CD4-positive, alpha-beta T cell treated with Interleukin-21 for 1 hour (primary cell): Measurements from ENCODE around the gene MS4A14.
"Not testable (repeated sequence)": the region's sequence is repeated elsewhere in the genome, so short reads cannot be mapped to it uniquely, and the experiment has no call there.

Source experiments
- DNase-seq: peaks from one replicate; pipeline ENCODE4 v3.0.0-alpha.2; 2020

Gene MS4A14

GRCh38 chr11:60396382-60396781 lies at the start of gene MS4A14:
MS4A14 (plus strand) TSS chr11:60396459; CDS start chr11:60396579, 120 bp downstream.
- DNase-seq = no peak

- no peak for DNase-seq
These were observed 49.0 kb upstream of the MS4A14 start for GRCh38 chr11:60347084-60347797.

- no peak for DNase-seq
These were observed 48.1 kb upstream of the MS4A14 start for GRCh38 chr11:60348116-60348515.

- DNase-seq = no peak
These were observed 46.3 kb upstream of the MS4A14 start for GRCh38 chr11:60349990-60350389.

- no peak for DNase-seq
These were observed 38.5 kb upstream of the MS4A14 start for GRCh38 chr11:60357771-60358170.

GRCh38 chr11:60360621-60361020 lies 35.6 kb upstream of the MS4A14 start:
- DNase-seq = no peak

GRCh38 chr11:60362241-60362640 lies 34.0 kb upstream of the MS4A14 start:
- no peak for DNase-seq

- DNase-seq = peak; percentile 60
These were observed 32.5 kb upstream of the MS4A14 start for GRCh38 chr11:60363542-60364470.

- DNase-seq = not testable (repeated sequence)
These were observed 29.9 kb upstream of the MS4A14 start for GRCh38 chr11:60366262-60366904.

- DNase-seq = no peak
These were observed 29.2 kb upstream of the MS4A14 start for GRCh38 chr11:60367009-60367408.

GRCh38 chr11:60367896-60368295 lies 28.4 kb upstream of the MS4A14 start:
- no peak for DNase-seq

- DNase-seq = no peak
These were observed 25.9 kb upstream of the MS4A14 start for GRCh38 chr11:60370252-60370810.

- no peak for DNase-seq
These were observed 25.4 kb upstream of the MS4A14 start for GRCh38 chr11:60370811-60371298.

GRCh38 chr11:60371386-60371785 lies 24.9 kb upstream of the MS4A14 start:
- no peak for DNase-seq

- DNase-seq = no peak
These were observed 24.4 kb upstream of the MS4A14 start for GRCh38 chr11:60371854-60372253.

GRCh38 chr11:60372767-60373166 lies 23.5 kb upstream of the MS4A14 start:
- DNase-seq = no peak

GRCh38 chr11:60375316-60375715 lies 20.9 kb upstream of the MS4A14 start:
- DNase-seq = no peak

GRCh38 chr11:60376601-60377000 lies 19.7 kb upstream of the MS4A14 start:
- no peak for DNase-seq

- peak; percentile 15 for DNase-seq
These were observed 18.7 kb upstream of the MS4A14 start for GRCh38 chr11:60377401-60378136.

- peak; percentile 20 for DNase-seq
These were observed 17.9 kb upstream of the MS4A14 start, which contains the start of gene MS4A7 for GRCh38 chr11:60378354-60378753. MS4A7 (plus strand) TSS chr11:60378532; CDS start chr11:60383142, 4,610 bp downstream.

GRCh38 chr11:60389279-60389910 lies 6.9 kb upstream of the MS4A14 start:
- DNase-seq = peak; percentile 26

GRCh38 chr11:60390419-60390818 lies 5.8 kb upstream of the MS4A14 start:
- no peak for DNase-seq
